H54 (cell line): ENCODE data around the gene TCAP.

ENCODE experiments used
- DNase-seq: peaks from one replicate; pipeline ENCODE4 v3.0.0; 2011; ENCODE audit warnings: low spot score, mixed read lengths; ENCODE audit not compliant: insufficient read length
- FAIRE-seq: peaks from 3 replicates; lab custom pipeline; 2011; peaks lifted over from hg19 to GRCh38; lab: Jason Lieb, UNC
- POLR2A ChIP-seq: IDR thresholded peaks from 2 replicates; pipeline ENCODE4 v1.6.1; 2011; ENCODE audit warnings: low read depth, mild to moderate bottlenecking, low read length

TCAP gene

DNA sequence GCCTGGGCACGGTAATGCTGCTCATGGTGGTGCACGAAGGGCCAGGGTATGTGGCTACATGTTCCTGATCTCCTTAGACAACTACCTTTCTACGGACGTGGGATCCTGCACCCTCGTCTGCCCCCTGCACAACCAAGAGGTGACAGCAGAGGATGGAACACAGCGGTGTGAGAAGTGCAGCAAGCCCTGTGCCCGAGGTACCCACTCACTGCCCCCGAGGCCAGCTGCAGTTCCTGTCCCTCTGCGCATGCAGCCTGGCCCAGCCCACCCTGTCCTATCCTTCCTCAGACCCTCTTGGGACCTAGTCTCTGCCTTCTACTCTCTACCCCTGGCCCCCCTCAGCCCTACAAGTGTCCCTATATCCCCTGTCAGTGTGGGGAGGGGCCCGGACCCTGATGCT lies 46.7 kb downstream of the TCAP start:
- FAIRE-seq: no peak
- no peak for DNase-seq
- TF ChIP-seq POLR2A: no peak

DNA sequence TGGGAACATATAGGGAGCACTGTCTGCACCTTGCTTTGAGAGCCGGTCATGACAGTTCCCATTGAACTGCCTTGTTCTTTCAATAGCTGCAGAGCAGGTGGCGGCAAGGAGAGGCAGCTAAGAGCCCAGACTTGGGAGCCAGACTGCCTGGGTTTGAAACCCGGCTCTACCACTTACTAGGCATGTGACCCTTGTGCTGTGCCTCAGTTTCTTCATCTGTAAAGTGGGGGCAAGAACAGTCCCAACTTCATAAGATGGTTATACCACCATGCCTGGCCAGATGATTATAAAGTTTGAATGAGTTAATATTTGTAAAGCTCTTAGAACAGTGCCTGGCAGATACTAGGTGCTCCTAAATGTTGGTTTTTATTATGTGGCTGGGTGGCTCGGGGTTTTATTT lies 49.1 kb downstream of the TCAP start:
- no peak for DNase-seq
- TF ChIP-seq POLR2A: no peak
- FAIRE-seq: no peak

- TF ChIP-seq POLR2A: no peak
- no peak for DNase-seq
- no peak for FAIRE-seq
Measured at GRCh38 chr17:39715375-39716072, 50.4 kb downstream of the TCAP start.
